Measurements from ENCODE around the gene TMEM191C.

The TMEM191C gene

DNA sequence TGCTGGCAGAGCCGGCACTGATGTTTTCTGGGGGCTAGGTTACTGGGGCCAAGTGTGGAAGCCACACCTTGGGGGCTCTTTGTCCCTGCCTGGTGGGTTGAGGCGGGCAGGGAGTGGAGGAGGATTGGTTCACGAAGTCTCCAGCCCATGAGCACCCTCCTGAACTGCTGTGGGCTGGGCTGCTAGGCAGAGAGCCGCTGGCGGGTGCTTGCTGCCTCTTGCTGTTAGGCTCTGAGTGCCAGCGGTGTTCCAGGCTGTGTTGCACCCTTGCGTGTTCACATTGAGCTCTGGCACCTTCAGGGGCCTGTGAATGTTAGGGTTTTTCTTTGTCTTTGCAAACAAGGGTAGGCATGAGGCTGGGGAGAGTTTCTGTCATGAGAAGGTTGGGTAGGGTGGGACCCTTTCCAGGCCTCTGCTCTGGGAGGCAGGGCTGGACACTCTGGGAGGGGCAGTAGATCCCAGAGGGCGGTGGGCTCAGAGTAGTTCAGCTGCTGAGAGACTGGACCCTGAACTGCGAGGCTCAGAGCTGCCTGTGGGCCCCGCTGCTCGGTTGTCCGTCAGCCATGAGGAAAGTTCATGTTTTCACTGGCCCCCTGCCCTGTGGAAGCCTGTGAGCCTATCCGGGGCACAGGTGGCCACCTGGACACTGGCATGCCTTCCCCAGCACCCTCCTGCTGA lies 24.0 kb upstream of the TMEM191C start:
- DNase-seq (ENCODE audit: low read depth), result no peak
- TF ChIP-seq, protein P1, sequence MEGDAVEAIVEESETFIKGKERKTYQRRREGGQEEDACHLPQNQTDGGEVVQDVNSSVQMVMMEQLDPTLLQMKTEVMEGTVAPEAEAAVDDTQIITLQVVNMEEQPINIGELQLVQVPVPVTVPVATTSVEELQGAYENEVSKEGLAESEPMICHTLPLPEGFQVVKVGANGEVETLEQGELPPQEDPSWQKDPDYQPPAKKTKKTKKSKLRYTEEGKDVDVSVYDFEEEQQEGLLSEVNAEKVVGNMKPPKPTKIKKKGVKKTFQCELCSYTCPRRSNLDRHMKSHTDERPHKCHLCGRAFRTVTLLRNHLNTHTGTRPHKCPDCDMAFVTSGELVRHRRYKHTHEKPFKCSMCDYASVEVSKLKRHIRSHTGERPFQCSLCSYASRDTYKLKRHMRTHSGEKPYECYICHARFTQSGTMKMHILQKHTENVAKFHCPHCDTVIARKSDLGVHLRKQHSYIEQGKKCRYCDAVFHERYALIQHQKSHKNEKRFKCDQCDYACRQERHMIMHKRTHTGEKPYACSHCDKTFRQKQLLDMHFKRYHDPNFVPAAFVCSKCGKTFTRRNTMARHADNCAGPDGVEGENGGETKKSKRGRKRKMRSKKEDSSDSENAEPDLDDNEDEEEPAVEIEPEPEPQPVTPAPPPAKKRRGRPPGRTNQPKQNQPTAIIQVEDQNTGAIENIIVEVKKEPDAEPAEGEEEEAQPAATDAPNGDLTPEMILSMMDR (IDR thresholded peaks at IDR 0.05; ENCODE audit: low read depth, low read length), result no peak
- TF ChIP-seq MYC (IDR thresholded peaks at IDR 0.05; ENCODE audit: low read depth, low read length), result no peak
- TF ChIP-seq MAX (IDR thresholded peaks at IDR 0.05; ENCODE audit: low read depth, low read length), result no peak
- TF ChIP-seq POLR2A (IDR thresholded peaks at IDR 0.05; ENCODE audit: extremely low read depth, insufficient read length), result no peak
- H3K4me3 ChIP-seq (ENCODE audit: low read depth, low read length), result no peak overlapping the region

DNA sequence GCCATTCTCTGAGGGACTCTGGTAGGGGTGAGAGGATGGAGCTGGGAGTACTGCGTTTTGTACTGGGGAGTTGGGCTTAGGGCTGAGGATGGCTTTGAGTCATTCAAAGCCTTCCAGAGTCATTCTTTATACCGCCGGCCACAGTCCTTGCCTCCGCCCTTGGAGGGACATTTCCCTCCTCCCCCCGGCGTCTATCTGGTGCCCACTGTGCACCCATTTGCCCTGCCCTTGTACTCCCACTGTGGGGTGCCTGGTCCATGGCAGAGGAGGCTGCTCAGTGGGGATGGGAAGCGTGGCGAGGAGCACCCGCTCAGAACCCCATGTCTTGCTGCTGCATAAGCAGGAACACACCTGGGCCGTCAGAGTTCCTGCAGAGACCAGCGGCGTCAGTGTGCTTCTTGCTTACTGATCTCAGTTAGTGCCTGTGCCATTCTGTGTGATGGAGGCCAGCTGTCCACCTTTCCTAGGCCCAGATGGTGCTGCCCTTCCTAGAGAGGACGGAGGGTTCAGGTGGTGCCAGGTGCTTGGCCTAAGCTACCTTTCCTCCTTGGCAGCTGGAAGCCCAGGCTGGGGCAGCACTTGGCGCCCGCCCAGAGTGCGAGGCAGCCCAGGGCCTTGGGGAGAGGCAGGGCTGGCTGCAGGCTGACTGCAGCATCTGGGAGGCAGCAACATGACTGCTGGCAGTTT lies 23.3 kb upstream of the TMEM191C start:
- no peak for TF ChIP-seq MAX (IDR thresholded peaks at IDR 0.05; ENCODE audit: low read depth, low read length)
- no peak for TF ChIP-seq POLR2A (IDR thresholded peaks at IDR 0.05; ENCODE audit: extremely low read depth, insufficient read length)
- TF ChIP-seq, protein P1 (IDR thresholded peaks at IDR 0.05; ENCODE audit: low read depth, low read length), result no peak
- TF ChIP-seq MYC (IDR thresholded peaks at IDR 0.05; ENCODE audit: low read depth, low read length), result no peak
- DNase-seq (ENCODE audit: low read depth), result no peak
- no peak overlapping the region for H3K4me3 ChIP-seq (ENCODE audit: low read depth, low read length)

DNA sequence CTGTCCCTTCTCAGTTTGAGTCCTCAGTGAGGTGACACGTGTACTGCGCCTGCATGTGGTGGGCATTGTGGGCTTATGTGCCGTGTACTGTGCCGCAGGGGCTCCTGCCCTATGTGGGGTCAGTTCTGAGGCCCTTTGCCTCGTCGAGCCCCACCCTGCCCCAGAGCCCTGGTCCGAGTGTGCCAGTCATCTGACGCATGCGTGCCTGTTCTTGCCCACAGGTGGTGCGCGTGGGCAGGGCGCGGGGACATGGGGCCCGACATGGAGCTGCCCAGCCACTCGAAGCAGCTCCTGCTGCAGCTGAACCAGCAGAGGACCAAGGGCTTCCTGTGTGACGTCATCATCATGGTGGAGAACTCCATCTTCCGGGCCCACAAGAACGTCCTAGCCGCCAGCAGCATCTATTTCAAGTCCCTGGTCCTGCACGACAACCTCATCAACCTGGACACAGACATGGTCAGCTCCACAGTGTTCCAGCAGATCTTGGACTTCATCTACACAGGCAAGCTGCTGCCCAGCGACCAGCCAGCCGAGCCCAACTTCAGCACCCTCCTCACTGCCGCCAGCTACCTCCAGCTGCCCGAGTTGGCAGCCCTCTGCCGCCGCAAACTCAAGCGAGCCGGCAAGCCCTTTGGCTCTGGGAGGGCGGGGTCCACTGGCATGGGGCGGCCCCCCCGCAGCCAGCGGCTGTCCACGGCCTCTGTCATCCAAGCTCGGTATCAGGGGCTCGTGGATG lies 22.3 kb upstream of the TMEM191C start:
- TF ChIP-seq MAX (IDR thresholded peaks at IDR 0.05; ENCODE audit: low read depth, low read length), result no peak
- TF ChIP-seq, protein P1 (IDR thresholded peaks at IDR 0.05; ENCODE audit: low read depth, low read length), result no peak
- TF ChIP-seq POLR2A (IDR thresholded peaks at IDR 0.05; ENCODE audit: extremely low read depth, insufficient read length), result no peak
- no peak for TF ChIP-seq MYC (IDR thresholded peaks at IDR 0.05; ENCODE audit: low read depth, low read length)
- no peak for DNase-seq (ENCODE audit: low read depth)
- H3K4me3 ChIP-seq (ENCODE audit: low read depth, low read length), result no peak overlapping the region

DNA sequence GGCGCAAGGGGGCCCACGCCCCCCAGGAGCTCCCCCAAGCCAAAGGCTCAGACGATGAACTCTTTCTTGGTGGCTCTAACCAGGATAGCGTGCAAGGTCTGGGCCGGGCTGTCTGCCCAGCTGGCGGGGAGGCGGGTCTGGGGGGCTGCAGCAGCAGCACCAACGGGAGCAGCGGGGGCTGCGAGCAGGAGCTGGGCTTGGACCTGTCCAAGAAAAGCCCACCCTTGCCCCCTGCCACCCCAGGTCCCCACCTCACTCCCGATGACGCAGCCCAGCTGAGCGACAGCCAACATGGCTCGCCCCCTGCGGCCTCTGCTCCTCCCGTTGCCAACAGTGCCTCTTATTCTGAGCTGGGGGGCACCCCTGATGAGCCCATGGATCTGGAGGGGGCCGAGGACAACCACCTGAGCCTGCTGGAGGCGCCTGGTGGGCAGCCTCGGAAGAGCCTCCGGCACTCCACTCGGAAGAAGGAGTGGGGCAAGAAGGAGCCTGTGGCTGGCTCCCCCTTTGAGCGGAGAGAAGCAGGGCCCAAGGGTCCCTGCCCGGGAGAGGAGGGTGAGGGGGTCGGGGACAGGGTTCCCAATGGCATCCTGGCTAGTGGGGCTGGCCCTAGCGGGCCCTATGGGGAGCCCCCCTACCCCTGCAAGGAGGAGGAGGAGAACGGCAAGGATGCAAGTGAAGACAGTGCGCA lies 21.6 kb upstream of the TMEM191C start:
- no peak for TF ChIP-seq POLR2A (IDR thresholded peaks at IDR 0.05; ENCODE audit: extremely low read depth, insufficient read length)
- no peak for TF ChIP-seq MYC (IDR thresholded peaks at IDR 0.05; ENCODE audit: low read depth, low read length)
- TF ChIP-seq MAX (IDR thresholded peaks at IDR 0.05; ENCODE audit: low read depth, low read length), result no peak
- TF ChIP-seq, protein P1 (IDR thresholded peaks at IDR 0.05; ENCODE audit: low read depth, low read length), result no peak
- H3K4me3 ChIP-seq (ENCODE audit: low read depth, low read length), result no peak overlapping the region
- DNase-seq (ENCODE audit: low read depth), result no peak

- TF ChIP-seq POLR2A (IDR thresholded peaks at IDR 0.05; ENCODE audit: extremely low read depth, insufficient read length) (no peak), MYC (IDR thresholded peaks at IDR 0.05; ENCODE audit: low read depth, low read length) (no peak), MAX (IDR thresholded peaks at IDR 0.05; ENCODE audit: low read depth, low read length) (no peak)
- TF ChIP-seq, protein P1 (IDR thresholded peaks at IDR 0.05; ENCODE audit: low read depth, low read length), result no peak
- H3K4me3 ChIP-seq (ENCODE audit: low read depth, low read length), result no peak overlapping the region
- no peak for DNase-seq (ENCODE audit: low read depth)
Measured at GRCh38 chr22:21446128-21446826, 20.9 kb upstream of the TMEM191C start.

All from NB4 (cell line).